CD4-positive, alpha-beta T cell treated with Interleukin-17A for 4 hours (primary cell): ENCODE results near the gene ALX3.

ENCODE experiments used
- DNase-seq: peaks from one replicate; pipeline ENCODE4 v3.0.0-alpha.2; 2020; ENCODE audit warnings: mixed read lengths

The ALX3 gene

DNA sequence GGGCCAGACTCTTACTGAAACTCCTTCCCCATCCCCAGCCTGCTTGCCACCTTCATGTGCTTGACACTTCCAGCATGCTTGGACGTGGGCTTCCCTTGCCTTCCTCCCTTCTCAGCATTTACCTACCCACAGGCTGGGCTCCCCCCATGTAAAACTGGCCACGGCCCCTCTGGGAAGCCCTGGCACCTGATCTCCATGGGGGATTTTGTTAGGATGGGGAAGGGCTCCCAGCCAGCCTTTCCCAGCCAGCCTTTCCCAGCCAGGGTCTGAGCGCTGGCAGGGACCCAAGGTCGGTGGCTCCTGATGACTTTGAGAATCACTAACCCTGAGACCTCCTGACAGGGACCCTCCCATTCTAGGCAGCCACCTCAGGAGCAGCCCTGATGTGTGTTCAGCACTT is 6.7 kb downstream of the ALX3 start:
- no peak for DNase-seq

DNA sequence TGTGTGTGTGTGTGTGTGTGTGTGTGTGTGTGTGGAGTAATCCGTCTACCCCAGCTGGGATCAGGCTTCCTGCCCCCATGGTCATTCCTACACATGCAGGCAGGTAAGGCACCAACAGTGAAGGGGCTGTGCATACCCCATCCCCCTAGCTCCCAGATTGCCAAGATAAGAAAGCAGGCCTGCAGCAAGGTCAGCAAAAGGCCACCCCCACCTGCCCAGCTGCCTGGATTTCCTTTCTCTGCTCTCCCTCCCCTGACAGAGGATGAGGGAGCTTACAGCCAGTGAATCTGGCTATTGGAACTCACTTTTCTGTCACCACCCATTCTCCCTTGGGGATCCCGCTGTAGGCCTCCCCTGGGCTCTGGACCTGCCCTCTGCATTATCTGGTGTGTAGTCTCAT is 7.9 kb downstream of the ALX3 start:
- DNase-seq = no peak

DNA sequence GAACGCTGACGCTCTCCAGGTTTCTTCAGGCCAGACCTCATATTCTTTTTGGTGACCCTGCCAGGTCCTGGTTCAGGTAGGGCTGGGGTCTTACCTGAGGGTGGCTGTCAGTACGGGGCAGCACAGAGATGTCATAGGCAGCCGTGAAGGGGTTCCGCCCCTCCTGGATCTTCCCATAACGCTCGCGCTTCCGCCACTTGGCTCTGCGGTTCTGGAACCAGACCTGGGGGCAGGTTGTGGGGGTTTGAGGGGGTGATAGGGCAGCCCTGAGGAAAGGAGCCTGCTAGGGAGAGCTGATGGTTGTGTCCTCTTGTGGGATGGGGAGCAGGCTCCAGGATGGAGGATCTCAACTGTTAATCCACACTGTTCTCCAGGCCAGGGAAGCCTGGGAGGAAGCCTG is 9.1 kb downstream of the ALX3 start:
- DNase-seq = no peak

DNA sequence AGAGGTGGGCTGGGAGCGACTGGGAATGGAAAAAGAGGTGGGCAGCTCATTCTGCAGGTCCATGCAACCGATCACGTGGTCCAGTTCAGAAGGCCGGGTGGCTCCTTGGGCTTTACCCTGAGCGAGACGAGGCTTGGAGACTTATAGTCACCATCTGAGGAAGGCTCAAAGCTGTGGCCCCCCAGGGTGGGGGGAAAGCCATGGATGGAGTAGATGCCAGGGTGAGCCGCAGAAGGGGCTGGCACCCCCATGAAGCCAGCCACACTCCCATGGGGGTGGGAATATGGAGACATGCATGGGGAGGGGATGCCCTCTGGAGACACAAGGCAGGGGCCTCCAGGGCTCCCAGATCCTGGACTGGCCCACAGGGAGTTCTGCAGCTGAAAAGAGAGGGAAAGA is 9.8 kb downstream of the ALX3 start:
- no peak for DNase-seq

DNA sequence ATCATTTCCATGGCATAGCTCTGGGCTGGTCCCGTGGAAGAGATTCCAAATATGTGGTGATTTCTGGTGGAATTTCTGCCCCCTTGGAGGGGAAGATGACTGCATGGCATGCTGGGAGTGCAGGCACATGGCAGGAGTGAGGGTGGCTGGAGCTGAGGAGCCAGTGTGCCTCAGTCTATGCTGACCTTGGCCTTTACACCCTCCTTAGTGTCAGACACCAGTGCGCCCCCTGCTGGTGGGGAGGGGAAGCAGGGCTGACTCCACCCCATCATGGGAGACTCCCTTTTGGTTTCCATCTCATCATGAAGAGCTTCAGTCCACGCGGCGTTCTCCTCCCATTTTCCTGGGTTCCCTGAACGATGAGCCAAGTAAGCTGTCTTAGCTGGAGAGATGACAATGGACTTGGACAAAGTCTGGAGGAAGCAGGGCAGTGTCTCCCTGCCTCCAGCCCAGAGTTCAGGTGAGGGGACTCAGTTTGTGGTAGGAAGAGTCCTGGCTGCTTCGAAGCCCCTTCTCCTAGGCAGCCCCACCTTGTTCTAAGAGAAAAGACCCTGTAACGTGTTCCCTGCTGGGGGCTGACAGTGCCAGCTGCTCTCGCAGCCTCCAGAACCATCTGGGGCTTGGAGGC is 10.3 kb downstream of the ALX3 start:
- DNase-seq = peak; percentile 78

DNA sequence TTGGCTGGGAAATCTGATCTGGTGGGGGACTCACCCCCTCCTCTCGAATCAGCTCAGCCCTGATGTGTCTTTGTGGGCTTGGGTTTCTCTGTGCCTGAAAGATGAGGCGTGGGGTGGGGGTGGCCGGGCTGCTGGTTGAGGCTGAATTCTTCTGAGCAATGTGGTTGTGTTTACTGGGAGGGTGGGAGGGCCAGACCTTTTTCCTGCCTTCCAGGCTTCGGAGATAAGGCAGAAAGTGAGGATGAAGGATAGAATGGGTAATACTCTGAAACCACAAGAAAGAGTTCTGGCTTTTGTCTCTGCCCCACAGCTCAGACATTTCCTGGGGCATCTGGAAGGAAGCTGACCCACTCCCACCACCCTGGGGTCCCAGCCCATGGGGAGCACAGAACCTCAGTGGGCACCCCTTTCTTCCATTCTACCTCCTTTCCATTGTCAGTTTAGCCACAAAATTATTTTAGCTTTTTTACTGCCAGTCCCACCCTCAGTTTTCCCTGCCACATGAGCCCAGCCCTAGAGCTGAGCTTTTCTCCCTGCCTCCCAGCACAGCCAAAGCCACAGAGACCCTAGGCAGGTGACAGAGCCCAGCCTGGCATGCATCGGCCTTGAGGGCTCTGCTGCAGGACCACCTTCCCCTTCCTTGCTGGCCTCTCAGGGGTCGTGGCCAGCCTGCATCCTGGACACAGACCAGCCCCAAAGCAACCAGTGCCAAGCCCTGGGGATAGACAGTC is 11.2 kb downstream of the ALX3 start:
- DNase-seq = no peak

DNA sequence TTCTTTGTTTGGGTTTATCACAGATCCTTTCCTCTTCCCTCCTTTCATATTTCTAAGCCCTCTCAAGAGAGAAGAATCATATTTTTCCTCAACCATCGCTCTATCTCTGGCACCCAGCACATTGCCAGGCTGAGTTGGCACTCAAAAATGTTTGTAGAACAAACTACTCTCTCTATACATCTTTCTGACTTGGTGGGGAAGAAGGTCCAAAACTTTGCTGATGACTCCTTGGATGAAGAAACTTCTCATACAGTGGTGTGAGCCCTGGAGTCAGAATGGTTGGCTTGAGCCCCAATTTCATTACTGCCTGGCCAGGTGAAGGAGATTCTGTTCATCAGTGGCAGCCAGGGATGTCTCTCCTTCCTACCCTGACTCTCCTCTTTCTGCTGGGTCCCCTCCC is 11.9 kb downstream of the ALX3 start:
- no peak for DNase-seq

DNA sequence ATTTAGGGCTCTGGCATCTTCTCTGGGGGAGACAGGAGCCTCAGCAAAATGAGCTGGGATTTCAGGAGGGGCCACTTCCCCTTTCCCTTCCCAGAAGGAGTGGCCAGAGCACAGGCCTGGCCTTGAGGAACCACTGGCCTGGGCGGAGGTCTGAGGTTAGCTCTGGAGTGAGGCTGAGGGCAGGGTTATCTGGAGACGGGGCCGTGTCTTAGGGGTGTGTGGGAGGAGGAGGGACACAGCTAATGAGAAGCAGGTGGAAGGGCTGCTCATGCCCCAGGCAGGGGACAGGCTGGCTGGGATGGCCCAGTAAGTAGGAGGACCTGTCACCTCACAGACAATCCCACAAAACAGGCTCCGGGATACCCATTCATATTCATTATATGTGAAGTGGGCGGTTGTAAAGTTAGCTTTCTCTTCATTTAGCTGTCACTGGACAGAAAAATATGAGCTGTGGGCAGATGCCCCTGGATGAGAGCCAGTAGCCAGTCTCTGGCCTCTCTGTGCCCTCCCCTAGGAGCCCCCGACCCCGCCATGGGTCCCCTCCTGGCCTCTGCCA is 12.4 kb downstream of the ALX3 start:
- no peak for DNase-seq

DNA sequence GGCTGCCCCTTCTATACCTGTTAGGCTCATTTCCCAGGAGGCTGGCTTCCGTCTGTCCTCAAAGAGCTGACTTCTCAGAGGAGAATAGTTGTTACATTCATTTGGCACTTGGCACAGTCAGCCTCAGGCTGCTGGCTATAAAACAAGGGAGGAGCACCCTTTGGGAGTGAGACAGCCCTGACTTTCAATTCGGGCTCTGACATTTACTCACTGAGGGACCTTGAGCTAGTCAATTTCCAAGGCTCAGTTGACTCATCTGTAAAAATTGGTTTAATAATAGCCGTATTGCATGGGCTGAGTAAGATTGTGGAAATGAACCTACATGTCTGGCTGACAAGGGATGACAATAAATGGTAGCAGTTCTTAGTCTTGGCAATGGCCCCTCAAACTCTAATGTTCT is 13.7 kb downstream of the ALX3 start:
- no peak for DNase-seq

DNA sequence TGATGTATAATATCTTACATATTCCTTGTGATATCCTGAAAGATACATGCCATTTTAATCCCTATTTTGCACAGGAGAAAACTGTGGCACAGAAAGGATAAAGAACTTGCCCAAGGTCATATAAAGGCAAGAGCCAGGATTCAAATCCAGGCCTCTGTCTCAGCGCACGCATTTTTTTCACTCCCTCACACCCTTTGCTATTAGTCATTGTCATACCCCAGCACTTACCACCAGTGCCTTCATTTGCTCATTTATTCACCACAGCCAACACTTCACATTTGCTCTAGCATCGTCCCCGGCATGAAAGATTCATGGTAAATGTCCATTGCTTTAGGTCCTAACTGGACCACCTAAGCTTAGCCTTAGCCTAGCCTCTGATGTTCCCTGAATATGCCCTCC is 14.2 kb downstream of the ALX3 start:
- no peak for DNase-seq

DNA sequence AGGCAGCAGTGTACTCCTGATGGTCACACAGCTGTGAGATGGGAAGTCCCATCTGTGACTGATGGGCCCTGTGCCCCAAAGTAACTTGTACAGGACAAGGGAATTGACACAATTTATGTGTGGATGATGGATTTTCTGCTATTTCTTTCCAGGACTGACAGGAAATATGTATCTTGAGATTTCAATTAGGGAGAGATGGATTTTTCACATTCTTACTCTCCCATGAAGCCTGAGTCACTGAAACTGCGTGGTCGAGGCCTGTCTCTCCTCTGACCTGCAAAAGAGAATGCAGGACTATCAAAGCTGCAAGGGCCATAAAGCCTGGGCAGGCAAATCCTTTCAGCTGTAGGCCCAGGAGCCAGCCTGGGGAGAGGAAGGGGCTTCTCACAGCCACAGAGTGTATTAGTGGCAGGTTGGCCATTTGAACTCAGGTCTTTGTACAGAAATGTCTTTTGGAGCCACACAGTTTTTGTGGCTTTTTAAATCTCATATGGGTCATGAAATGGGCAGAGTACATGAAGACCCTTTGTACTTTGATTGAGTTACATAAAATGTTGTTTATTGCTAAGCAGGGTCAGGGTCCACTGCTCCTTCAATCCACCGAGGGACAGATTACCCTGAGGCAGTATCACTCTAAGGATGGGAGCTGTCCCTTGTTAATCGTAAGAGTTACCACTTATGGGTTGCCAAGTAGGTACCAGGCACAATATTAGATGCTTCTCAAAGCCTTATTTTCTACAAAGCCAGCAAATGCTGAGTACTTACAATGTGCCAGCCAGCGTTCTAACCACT is 14.8 kb downstream of the ALX3 start:
- no peak for DNase-seq

DNA sequence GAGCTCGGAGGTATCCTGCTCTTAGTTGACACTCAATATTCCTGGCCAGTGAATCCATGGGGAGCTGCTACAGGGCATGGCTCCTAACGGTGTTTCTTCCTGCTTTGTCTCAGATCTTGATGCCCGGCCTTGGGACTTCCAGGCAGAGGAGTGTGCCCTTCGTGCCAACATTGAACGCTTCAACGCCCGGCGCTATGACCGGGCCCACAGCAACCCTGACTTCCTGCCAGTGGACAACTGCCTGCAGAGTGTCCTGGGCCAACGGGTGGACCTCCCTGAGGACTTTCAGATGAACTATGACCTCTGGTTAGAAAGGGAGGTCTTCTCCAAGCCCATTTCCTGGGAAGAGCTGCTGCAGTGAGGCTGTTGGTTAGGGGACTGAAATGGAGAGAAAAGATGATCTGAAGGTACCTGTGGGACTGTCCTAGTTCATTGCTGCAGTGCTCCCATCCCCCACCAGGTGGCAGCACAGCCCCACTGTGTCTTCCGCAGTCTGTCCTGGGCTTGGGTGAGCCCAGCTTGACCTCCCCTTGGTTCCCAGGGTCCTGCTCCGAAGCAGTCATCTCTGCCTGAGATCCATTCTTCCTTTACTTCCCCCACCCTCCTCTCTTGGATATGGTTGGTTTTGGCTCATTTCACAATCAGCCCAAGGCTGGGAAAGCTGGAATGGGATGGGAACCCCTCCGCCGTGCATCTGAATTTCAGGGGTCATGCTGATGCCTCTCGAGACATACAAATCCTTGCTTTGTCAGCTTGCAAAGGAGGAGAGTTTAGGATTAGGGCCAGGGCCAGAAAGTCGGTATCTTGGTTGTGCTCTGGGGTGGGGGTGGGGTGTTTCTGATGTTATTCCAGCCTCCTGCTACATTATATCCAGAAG is 16.7 kb downstream of the ALX3 start:
- peak; percentile 78 for DNase-seq

DNA sequence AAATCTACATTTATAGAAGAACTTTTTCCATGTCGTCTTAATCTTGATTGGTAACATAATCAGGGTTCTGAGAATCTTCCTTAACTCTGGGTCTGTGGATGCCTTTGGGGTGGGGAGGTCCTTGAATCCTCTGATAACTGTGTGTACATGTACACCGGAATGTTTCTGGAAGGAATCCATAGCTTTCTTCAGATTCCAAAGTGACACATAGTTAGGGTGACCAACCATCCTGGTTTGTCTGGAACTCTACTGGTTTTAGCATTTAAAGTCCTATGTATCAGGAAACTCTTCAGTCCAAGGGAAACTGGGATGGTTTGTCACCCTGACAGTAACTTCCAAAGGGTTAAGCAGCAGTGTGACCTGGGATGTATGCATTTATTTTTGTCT is 19.2 kb downstream of the ALX3 start:
- DNase-seq = no peak

DNA sequence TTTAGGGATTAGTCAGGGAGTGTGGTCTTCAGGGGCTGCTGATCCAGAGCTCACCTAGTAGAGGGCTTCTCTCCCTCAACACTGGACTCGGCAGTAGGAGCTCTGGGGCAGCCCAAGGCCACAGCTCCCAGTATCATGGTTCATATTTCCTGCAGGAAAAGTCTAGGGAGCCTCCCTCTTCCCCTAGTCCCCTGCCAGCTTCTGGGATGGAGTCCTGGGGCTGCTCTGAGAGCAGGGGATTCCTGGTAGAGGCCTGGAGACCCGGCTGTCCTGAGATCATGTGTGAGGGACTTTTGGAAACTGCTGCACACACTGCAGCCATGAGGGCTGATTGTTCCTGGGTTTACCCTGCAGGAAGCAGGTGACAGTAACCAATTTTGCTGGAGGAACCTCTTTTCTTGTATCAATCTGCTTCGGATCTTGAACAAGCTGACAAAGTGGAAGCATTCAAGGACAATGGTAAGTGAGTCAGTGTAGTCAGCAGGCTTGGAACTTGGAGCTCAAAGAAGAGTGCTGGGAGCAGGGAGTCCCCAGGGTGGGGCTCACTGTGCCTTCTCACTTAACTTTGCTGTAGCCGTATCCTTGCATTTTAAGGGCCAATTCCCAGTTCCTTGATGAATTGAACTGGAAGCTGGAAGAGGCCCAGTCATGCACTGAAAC is 19.7 kb downstream of the ALX3 start:
- DNase-seq = no peak

DNA sequence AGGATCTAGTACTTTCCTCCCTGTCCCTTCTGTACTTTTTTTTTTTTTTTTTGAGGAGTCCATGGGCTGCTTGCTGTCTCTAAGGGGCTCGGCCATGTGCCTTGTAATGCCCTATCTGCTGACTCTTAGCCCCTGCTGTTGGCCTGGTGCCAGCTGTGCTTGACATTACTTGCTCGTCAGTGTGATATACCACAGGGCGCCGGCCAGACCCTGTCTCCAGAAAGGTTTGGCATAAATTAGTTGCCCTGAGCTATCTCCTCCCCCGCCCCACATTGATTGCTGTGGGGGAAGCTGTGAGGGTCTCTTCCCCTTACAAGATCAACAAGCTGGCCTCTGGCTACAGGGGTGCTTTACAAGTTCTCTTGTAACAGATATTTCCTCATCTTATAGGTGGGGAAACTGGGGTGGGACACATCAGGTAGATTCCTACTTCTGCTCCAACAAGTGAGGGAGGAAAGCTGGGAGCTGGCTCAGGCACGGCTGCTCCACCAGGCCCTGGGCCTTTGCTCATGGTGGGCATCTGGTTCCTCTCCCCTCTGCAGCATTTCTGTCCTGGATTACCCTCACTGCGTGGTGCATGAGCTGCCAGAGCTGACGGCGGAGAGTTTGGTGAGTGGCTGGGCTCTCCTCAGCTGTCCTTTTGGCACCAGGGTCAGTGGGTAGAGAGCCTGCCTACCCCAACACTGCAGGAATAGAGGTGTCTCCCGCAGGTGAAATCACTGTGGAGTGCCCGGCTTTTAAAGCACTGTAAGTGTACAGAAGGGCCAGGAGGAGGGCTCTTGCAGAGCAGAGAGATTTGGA is 20.5 kb downstream of the ALX3 start:
- DNase-seq = no peak

DNA sequence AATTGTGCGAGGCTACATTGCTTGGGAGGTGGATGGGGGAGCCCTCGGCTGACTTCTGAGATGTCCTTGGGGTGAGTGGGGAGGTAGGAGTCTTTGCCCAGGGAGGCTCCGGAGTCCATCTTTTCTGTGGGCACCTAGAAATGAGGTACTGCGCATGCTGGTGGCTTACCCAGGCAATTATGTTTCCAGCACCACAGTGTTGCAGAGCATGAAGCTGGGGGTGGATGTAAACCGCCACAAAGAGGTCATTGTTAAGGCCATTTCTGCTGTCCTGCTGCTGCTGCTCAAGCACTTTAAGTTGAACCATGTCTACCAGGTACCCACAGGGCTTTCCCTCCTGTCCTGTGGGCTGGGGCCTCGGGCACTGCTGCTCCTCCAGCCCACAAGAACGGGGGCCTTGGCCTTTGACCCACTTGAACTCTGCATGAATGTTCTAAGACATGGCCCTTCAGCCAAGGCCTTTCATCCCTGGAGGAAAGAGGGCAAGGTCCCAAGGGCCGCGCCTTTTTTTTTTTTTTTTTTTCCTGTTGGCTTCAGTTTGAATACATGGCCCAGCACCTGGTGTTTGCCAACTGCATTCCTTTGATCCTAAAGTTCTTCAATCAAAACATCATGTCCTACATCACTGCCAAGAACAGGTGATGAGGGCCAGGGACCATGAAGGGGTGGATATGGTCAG is 21.4 kb downstream of the ALX3 start:
- DNase-seq = no peak

DNA sequence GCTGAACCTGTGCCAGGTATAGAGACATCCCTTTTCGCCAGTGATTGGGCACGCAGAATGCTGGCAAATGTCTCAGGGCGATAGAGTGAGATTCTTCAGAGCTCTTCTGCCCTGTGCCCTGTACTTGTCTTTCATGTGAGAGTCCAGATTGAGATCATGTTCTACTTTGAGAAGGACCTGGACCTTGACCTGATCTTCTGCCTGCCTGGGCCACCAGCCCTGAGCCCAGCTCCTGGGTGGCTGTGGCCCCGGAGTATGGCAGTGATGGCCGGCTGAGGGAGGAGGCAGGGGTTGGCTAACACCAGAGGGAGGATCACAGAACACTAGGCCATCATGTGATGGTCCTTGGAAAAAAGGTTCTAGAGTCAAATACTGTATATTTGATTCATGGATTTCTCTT is 22.2 kb downstream of the ALX3 start:
- DNase-seq = no peak

DNA sequence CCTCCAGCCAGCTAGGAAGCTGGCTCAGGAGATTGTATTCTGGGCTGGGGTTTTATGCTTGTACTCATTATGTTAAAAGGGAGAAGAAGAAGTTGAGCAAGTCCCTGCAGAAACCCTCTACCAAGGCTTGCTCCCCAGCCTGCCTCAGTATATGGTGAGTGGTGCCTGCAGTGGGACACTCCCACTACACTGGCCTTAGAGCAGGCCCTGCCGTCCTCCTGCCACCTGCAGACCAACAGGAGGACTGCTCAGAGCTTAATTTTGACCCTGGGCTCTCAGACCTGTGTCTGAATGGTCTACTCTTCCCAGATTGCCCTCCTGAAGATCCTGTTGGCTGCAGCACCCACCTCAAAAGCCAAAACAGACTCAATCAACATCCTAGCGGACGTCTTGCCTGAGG is 23.0 kb downstream of the ALX3 start:
- DNase-seq = no peak

DNA sequence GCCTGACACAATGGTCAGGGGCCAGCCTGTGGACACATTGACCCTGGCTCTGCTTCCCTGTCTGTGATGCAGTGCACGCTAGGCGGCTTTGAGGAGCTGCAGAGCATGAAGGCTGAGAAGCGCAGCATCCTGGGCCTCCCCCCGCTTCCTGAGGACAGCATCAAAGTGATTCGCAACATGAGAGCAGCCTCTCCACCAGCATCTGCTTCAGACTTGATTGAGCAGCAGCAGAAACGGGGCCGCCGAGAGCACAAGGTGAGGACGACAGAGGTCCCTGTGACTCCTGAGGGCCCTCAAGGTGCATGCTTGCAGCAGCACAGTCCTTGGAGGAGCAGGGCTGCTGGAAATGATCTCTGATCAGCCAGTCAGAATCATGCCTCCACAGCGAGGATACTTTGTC is 27.5 kb downstream of the ALX3 start:
- DNase-seq = no peak

DNA sequence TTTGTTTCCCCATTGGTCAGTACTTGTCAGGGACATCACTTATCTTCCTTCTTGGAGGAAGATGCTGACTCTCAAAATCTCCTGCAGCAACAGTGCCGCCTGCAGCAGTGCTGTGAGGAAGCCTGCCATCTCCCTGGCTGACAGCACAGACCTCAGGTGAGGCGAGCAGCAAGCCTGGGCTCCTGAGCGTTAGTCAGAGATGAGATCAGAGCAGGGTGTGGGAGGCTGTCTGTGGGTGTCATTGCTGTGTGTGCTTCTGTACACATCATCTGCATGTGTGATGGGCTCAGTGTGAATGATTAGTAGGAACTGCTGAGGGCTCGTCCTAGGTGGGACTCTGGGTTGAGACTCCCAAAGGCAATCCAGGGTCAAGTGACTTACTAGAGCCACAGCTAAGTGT is 29.9 kb downstream of the ALX3 start:
- DNase-seq = no peak

DNA sequence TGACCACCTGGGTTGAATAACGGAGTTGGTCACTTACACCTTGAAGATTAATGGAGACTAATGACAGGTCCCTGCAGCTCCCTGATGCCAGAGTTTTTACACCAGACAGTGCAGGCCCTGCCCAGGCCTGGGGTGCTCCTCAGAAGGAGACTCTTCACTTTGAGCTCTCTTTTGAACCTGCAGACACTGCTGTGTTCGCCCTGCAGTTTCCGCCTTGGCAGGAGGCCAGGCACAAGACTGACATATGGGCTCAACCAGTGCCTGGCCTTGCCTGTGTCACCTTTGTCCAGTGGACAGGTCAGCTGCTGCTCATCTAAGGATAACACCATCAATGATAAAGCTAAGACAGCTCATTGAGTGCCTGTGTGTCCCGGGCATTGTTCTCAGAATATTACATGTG is 30.8 kb downstream of the ALX3 start:
- no peak for DNase-seq
